ENCODE measurements around the gene CHST11.

The CHST11 gene

GRCh38 chr12:104484079-104484478 lies 27.3 kb downstream of the CHST11 start:
- no peak for DNase-seq

GRCh38 chr12:104485651-104486362 lies 29.1 kb downstream of the CHST11 start:
- DNase-seq, result peak; percentile 87 to 89

- DNase-seq, result no peak
Measured at GRCh38 chr12:104486363-104486750, 29.6 kb downstream of the CHST11 start.

- peak in 1 of 2 experiments; percentile 31 for DNase-seq
Measured at GRCh38 chr12:104486943-104487819, 30.4 kb downstream of the CHST11 start.

- DNase-seq, result no peak
Measured at GRCh38 chr12:104488374-104488773, 31.6 kb downstream of the CHST11 start.

GRCh38 chr12:104490186-104490585 lies 33.4 kb downstream of the CHST11 start:
- no peak for DNase-seq

GRCh38 chr12:104490850-104491249 lies 34.1 kb downstream of the CHST11 start:
- no peak for DNase-seq

GRCh38 chr12:104493496-104493895 lies 36.7 kb downstream of the CHST11 start:
- DNase-seq, result no peak

- no peak for DNase-seq
Measured at GRCh38 chr12:104494137-104494792, 37.5 kb downstream of the CHST11 start.

GRCh38 chr12:104494793-104495158 lies 38.0 kb downstream of the CHST11 start:
- no peak for DNase-seq

- DNase-seq, result no peak
Measured at GRCh38 chr12:104495786-104496185, 39.0 kb downstream of the CHST11 start.

- no peak for DNase-seq
Measured at GRCh38 chr12:104496336-104496735, 39.6 kb downstream of the CHST11 start.

- DNase-seq, result no peak
Measured at GRCh38 chr12:104498211-104498801, 41.6 kb downstream of the CHST11 start.

GRCh38 chr12:104499668-104500332 lies 43.1 kb downstream of the CHST11 start:
- DNase-seq, result no peak

GRCh38 chr12:104501115-104501514 lies 44.4 kb downstream of the CHST11 start:
- no peak for DNase-seq

- DNase-seq, result no peak
Measured at GRCh38 chr12:104501660-104502059, 44.9 kb downstream of the CHST11 start.

- no peak for DNase-seq
Measured at GRCh38 chr12:104502217-104502616, 45.5 kb downstream of the CHST11 start.

GRCh38 chr12:104502638-104503037 lies 45.9 kb downstream of the CHST11 start:
- DNase-seq, result no peak

GRCh38 chr12:104503191-104503590 lies 46.4 kb downstream of the CHST11 start:
- DNase-seq, result no peak

- no peak for DNase-seq
Measured at GRCh38 chr12:104504146-104504545, 47.4 kb downstream of the CHST11 start.

GRCh38 chr12:104505095-104505818 lies 48.5 kb downstream of the CHST11 start:
- no peak for DNase-seq
